Measurements from ENCODE around the gene WIPF2. TPM values are rescaled to one million over a fixed set of nuclear protein-coding genes. Genes with fewer than 3 reads are reported as not detected.

Gene WIPF2
- total RNA-seq, 2 experiments from 2014 or later: 17.3 to 21.3 TPM

DNA sequence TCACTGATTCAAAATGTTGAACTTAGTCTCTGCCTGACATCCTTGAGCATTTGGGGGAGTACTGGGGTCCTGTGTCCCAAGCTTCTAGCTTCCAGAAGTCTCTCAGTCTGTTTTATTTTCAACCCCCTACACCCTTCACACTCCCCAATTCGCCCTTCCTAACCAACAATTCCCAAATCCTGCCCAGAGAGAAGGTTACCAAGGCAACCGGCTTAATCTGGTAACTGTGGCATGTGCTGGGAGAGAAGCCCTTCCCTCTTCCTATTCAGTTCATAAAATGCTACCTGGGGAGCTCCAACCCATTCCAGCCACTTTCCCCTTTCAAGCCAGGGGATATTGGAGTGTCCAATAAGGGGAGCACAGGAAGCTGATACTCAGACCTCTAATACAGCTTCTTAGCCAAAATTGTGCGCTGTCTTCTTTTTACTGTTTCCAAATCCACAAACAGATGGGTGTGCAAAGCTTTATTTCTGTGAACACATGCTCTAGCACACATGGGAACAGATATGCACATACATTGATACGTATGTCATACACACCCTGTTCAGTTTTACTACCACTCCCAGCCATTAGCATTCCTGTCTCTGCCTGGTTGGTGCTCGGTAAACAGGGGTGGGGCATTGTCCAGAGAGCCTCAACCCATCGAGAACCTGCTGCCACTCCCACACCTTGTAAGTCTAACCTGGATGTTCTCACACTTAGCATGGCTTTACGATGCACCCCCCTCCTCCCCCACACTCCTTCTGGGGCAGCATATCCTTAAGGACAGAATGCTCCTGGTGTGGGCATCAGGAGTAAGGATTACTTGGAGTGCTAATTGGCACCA lies 43.0 kb upstream of the WIPF2 start:
- H3K9me3 Mint-ChIP-seq: no peaks in the 10 kb centered on the region

DNA sequence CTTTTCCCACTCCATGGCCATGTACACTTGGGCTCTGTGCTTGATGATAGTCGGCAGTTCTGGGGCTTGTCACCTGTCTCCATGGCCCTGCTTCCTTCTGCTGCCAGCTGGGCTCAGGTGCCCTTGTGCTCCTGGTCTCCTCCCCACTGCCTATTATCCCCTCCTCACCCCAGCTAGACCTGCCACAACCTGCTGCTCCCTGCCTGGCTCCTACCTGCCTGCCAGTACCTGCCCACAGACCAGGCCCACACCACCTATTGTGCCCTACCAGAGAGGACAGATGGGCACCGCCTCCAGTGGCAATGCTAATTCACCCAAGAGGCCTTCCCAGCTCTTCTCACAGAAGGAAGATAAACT lies 42.4 kb upstream of the WIPF2 start:
- ATAC-seq (ENCODE audit: poor library complexity) (no peak), DNase-seq (no peak)
- H3K4me1 ChIP-seq (ENCODE audit: insufficient read depth, low read length): peaks cover 20% of the 10 kb centered on the region
- no peak overlapping the region for H3K4me3 ChIP-seq (ENCODE audit: low read length)
- H3K27me3 ChIP-seq (ENCODE audit: control insufficient read depth in 1 of 2, insufficient read depth in 2 of 2, low read length in 2 of 2): no peaks in the 10 kb centered on the region
- peaks cover 18% of the 10 kb centered on the region for H3K36me3 ChIP-seq (ENCODE audit: insufficient read depth, low read length)
- H3K27ac ChIP-seq (ENCODE audit: low read depth in 1 of 2, low read length in 2 of 2): no peak overlapping the region
- Mint-ChIP-seq H3K27ac (no peak overlapping the region), H3K4me3 (peak overlapping the region; percentile 67), H3K27me3 (no peaks in the 10 kb centered on the region), H3K9me3 (no peaks in the 10 kb centered on the region), H3K36me3 (ENCODE audit: low read depth) (peaks cover 39% of the 10 kb centered on the region), H3K4me1 (ENCODE audit: low read depth) (peaks cover 9% of the 10 kb centered on the region)
- TF ChIP-seq, protein P1, sequence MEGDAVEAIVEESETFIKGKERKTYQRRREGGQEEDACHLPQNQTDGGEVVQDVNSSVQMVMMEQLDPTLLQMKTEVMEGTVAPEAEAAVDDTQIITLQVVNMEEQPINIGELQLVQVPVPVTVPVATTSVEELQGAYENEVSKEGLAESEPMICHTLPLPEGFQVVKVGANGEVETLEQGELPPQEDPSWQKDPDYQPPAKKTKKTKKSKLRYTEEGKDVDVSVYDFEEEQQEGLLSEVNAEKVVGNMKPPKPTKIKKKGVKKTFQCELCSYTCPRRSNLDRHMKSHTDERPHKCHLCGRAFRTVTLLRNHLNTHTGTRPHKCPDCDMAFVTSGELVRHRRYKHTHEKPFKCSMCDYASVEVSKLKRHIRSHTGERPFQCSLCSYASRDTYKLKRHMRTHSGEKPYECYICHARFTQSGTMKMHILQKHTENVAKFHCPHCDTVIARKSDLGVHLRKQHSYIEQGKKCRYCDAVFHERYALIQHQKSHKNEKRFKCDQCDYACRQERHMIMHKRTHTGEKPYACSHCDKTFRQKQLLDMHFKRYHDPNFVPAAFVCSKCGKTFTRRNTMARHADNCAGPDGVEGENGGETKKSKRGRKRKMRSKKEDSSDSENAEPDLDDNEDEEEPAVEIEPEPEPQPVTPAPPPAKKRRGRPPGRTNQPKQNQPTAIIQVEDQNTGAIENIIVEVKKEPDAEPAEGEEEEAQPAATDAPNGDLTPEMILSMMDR (IDR thresholded peaks at IDR 0.05): no peak
- H3K9me3 ChIP-seq (ENCODE audit: control insufficient read depth in 1 of 2, insufficient read depth in 1 of 2, low read length in 2 of 2): no peaks in the 10 kb centered on the region
- POLR2A ChIA-PET: interaction anchor here (0.5 to 2.5 kb wide), 3 partner anchors 15 to 64 kb away, joined by 4 to 8 read pairs (median 4); no protein-coding TSS in a partner anchor
- intact Hi-C loops (cut with DNase I, micrococcal nuclease): loop anchor here in 1 of 2 experiments (2.0 to 5.0 kb wide), 2 partner anchors 34 to 64 kb away; partner anchors contain the start of gene CASC3
- CTCF ChIA-PET: interaction anchor here (0.9 kb wide), 1 partner anchor 63 kb away, joined by 3 read pairs; no protein-coding TSS in a partner anchor

More for the DNA sequence above, 43.0 kb upstream of the WIPF2 start:
- ATAC-seq (ENCODE audit: poor library complexity) (no peak), DNase-seq (no peak)
- Histone ChIP-seq H3K27me3 (ENCODE audit: control insufficient read depth in 1 of 2, insufficient read depth in 2 of 2, low read length in 2 of 2) (no peaks in the 10 kb centered on the region), H3K9me3 (ENCODE audit: control insufficient read depth in 1 of 2, insufficient read depth in 1 of 2, low read length in 2 of 2) (no peaks in the 10 kb centered on the region), H3K4me3 (ENCODE audit: low read length) (no peak overlapping the region), H3K36me3 (ENCODE audit: insufficient read depth, low read length) (peaks cover 24% of the 10 kb centered on the region), H3K4me1 (ENCODE audit: insufficient read depth, low read length) (peaks cover 20% of the 10 kb centered on the region), H3K27ac (ENCODE audit: low read depth in 1 of 2, low read length in 2 of 2) (no peak overlapping the region)
- POLR2A ChIA-PET: interaction anchor here (1.0 to 2.5 kb wide), 5 partner anchors 15 to 173 kb away, joined by 3 to 8 read pairs (median 4); no protein-coding TSS in a partner anchor
- H3K27me3 Mint-ChIP-seq: no peaks in the 10 kb centered on the region
- peaks cover 9% of the 10 kb centered on the region for H3K4me1 Mint-ChIP-seq (ENCODE audit: low read depth)
- TF ChIP-seq, protein P1 (IDR thresholded peaks at IDR 0.05): no peak
- no peak overlapping the region for H3K27ac Mint-ChIP-seq
- peak overlapping the region; percentile 67 for H3K4me3 Mint-ChIP-seq
- H3K36me3 Mint-ChIP-seq (ENCODE audit: low read depth): peaks cover 45% of the 10 kb centered on the region
- CTCF ChIA-PET: interaction anchor here (0.9 kb wide), 1 partner anchor 63 kb away, joined by 3 read pairs; no protein-coding TSS in a partner anchor
- intact Hi-C loops (cut with DNase I, micrococcal nuclease): loop anchor here in 1 of 2 experiments (2.0 to 5.0 kb wide), 2 partner anchors 34 to 63 kb away; partner anchors contain the start of gene CASC3

DNA sequence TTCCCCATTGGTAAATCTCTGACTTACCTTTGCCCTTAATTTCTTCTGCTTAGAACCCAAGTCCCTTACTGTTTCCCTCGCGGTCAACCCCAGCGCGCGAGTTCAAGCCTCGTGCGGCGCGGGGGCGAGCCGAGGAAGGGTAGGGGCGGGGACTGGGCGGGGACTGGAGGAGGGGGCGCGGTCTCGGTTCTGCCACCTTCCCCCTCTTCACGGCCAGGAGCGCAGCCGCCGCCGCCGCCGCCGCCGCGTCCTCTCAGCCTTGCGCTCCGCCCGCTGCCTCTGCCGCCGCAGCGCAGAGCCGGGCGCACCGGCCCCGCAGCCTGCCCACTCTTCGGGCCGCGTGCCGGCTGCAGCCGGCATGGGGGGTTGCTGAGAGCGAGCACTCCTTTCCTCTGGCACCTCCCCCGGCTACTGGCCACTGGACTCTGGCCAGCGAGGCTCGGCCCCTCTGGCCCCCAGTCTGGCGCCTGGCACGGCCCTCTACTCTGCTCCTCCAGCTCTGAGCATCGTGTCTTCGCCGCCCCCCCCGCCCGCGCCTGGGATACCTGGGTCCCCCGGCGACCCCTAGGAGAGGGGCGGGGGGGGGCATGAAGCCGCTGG lies 41.7 kb upstream of the WIPF2 start, which contains the start of gene RAPGEFL1:
TSS of gene RAPGEFL1 (plus strand) at position 196 of the 600 bp plus-strand sequence. CDS start at position 588, 392 bp downstream.
- Histone ChIP-seq H3K27me3 (ENCODE audit: control insufficient read depth in 1 of 2, insufficient read depth in 2 of 2, low read length in 2 of 2) (no peaks in the 10 kb centered on the region), H3K4me3 (ENCODE audit: low read length) (peak within 1 kb of the TSS; percentile 58), H3K27ac (ENCODE audit: low read depth in 1 of 2, low read length in 2 of 2) (no peak within 1 kb of the TSS), H3K36me3 (ENCODE audit: insufficient read depth, low read length) (peaks cover 11% of the 10 kb centered on the region), H3K9me3 (ENCODE audit: control insufficient read depth in 1 of 2, insufficient read depth in 1 of 2, low read length in 2 of 2) (no peaks in the 10 kb centered on the region), H3K4me1 (ENCODE audit: insufficient read depth, low read length) (peaks cover 20% of the 10 kb centered on the region)
- Mint-ChIP-seq H3K27me3 (no peaks in the 10 kb centered on the region), H3K27ac (no peak within 1 kb of the TSS), H3K4me3 (peak within 1 kb of the TSS; percentile 67), H3K4me1 (ENCODE audit: low read depth) (peaks cover 9% of the 10 kb centered on the region), H3K36me3 (ENCODE audit: low read depth) (peaks cover 33% of the 10 kb centered on the region), H3K9me3 (no peaks in the 10 kb centered on the region)
- DNase-seq: peak; percentile 72 to 94 (median 83)
- CTCF ChIA-PET: interaction anchor here (0.9 to 1.1 kb wide), 2 partner anchors 64 to 164 kb away, joined by 3 read pairs; no protein-coding TSS in a partner anchor
- POLR2A ChIA-PET: interaction anchor here (0.5 to 2.5 kb wide), 5 partner anchors 14 to 64 kb away, joined by 3 to 8 read pairs (median 4); no protein-coding TSS in a partner anchor
- intact Hi-C loops (cut with DNase I, micrococcal nuclease): loop anchor here in 1 of 2 experiments (2.0 to 5.0 kb wide), 2 partner anchors 35 to 65 kb away; partner anchors contain the start of gene CASC3
- ATAC-seq (ENCODE audit: poor library complexity): peak; percentile 97
- TF ChIP-seq, protein P1 (IDR thresholded peaks at IDR 0.05): no peak
